Measurements from ENCODE around the gene CEP104. TPM values are rescaled to one million over a fixed set of nuclear protein-coding genes. Genes with fewer than 3 reads are reported as not detected.

CEP104 gene
- total and polyA plus RNA-seq, 8 donors, result 9.2 to 37.7 (median 23.7) TPM

DNA sequence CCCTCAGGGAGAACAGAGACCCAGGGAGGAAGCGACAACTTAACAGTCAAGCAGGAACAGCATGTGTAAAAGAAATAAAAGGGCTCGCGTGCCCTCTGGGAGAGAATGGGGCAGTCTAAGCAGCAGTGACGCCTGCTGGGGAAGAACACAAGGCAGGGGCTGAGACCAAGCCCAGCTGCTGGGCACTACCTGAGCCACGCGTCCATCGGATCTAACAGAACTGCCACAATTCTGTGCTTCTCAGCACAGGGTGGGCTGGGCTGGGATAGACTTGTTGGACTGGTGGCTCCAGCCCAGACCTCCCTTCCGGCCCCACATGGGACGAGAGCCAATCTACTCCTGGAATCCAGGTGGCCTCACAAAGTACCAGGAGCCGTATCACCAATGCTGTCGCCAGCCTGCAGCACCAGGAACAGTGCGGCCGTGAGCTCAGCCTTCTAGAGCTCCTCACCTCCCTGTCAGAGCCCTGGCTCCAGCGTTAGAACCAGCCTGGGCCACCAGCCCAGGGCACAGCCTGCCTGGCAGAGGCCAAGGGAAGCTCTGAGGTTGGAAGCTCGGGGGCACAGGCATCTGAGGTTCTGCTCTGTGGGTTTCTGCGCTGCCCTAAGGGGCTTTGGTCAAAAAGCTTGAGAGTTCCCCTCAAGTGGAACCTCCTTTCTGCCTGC, 68.1 kb downstream of the CEP104 start:
- no peak overlapping the region for H3K4me3 ChIP-seq
- peaks cover 0 to 31% (median 13%) of the 10 kb centered on the region in 3 donors for H3K36me3 ChIP-seq
- intact Hi-C loops (cut with DNase I), result no loop called here
- 79 to 81% methylated on average over 16 of the region's 16 CpGs for WGBS, 2 donors
- peaks cover 0 to 9% (median 7%) of the 10 kb centered on the region in 3 donors for H3K4me1 ChIP-seq
- H3K27ac ChIP-seq, result no peak overlapping the region
- no peak for ATAC-seq
- TF ChIP-seq, protein P1, sequence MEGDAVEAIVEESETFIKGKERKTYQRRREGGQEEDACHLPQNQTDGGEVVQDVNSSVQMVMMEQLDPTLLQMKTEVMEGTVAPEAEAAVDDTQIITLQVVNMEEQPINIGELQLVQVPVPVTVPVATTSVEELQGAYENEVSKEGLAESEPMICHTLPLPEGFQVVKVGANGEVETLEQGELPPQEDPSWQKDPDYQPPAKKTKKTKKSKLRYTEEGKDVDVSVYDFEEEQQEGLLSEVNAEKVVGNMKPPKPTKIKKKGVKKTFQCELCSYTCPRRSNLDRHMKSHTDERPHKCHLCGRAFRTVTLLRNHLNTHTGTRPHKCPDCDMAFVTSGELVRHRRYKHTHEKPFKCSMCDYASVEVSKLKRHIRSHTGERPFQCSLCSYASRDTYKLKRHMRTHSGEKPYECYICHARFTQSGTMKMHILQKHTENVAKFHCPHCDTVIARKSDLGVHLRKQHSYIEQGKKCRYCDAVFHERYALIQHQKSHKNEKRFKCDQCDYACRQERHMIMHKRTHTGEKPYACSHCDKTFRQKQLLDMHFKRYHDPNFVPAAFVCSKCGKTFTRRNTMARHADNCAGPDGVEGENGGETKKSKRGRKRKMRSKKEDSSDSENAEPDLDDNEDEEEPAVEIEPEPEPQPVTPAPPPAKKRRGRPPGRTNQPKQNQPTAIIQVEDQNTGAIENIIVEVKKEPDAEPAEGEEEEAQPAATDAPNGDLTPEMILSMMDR (IDR thresholded peaks at IDR 0.05), result no peak
- H3K9me3 ChIP-seq, result no peaks in the 10 kb centered on the region
- H3K27me3 ChIP-seq, result no peaks in the 10 kb centered on the region
- FAIRE-seq, result no peak
- peak in 2 of 6 donors; percentile 37 to 46 for DNase-seq

DNA sequence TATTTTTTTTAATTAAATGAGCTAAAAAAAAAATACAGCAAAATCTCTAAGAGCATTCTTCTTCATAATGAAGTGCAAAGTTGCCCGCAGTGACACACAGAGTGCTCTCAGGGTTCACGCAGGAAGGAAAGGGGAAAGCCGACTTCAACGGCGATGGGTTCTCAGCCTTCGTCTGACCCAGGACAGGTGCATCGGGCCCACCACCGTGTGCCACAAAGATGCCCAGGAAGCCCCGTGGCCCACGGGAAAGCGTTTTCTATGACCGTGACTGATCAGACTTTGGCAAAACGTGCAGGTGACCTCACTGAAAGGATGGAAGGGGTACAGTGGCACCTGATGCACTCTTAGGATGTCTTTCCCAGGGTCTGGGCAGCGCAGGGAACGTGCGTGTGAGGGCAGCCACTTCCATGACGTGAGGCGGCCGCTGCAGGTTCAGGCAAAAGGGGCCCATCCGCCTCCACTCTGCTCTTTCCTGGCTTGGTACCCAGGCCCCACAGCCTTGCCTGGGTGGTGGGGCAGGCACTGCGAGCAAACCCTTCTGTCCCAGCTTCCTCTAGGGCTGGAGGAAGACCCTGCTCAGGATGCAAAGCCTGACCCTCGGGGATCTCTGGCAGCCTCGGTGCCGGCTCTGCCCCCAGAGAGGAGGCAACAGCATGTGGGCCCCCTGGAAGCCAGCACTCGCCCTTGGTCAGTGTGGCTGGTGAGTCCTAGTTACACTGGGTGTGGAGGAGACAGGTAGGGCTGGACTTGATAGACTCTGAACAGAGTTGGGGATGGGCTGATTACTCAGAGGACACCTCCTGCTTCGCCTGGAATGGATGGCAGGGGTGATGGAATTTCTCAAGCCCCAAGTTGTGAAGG, 69.0 kb downstream of the CEP104 start:
- no peak overlapping the region for H3K27ac ChIP-seq
- H3K4me1 ChIP-seq, result no peaks in the 10 kb centered on the region
- DNase-seq, result peak in 2 of 6 donors; percentile 44 to 68
- H3K36me3 ChIP-seq, result peaks cover 0 to 41% (median 13%) of the 10 kb centered on the region in 3 donors
- H3K4me3 ChIP-seq, result no peak overlapping the region
- TF ChIP-seq, protein P1 (IDR thresholded peaks at IDR 0.05), result no peak
- no peaks in the 10 kb centered on the region for H3K9me3 ChIP-seq
- intact Hi-C loops (cut with DNase I), result no loop called here
- WGBS, 2 donors, result 87 to 93% methylated on average over 26 of the region's 26 CpGs
- H3K27me3 ChIP-seq, result no peaks in the 10 kb centered on the region
- ATAC-seq, result no peak
- no peak for FAIRE-seq

DNA sequence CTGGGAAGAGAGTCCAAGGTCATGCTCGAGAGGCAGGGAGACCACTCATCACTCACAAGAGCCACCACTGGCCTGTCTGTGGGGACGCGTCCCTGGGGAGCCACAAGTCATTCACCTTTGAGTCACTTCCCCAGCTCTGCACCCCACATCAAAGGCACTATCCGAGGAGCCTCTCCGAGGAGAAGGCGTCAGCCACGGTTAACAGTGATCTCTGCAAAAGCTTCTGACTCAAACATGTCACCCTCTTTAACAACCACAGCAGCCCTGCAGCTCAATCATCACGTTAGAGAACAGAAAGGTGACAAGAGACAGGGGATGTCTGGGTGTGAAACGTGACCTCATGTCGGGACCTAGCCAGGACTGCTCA, 69.7 kb downstream of the CEP104 start:
- TF ChIP-seq, protein P1 (IDR thresholded peaks at IDR 0.05), result no peak
- Histone ChIP-seq H3K36me3 (peaks cover 0 to 47% (median 17%) of the 10 kb centered on the region in 3 donors), H3K9me3 (no peaks in the 10 kb centered on the region), H3K4me1 (no peaks in the 10 kb centered on the region), H3K4me3 (no peak overlapping the region), H3K27ac (no peak overlapping the region), H3K27me3 (no peaks in the 10 kb centered on the region)
- intact Hi-C loops (cut with DNase I), result no loop called here
- 78 to 80% methylated on average over 10 of the region's 10 CpGs for WGBS, 2 donors
- no peak for FAIRE-seq
- DNase-seq, result peak in 2 of 6 donors; percentile 30 to 37
- ATAC-seq, result no peak

DNA sequence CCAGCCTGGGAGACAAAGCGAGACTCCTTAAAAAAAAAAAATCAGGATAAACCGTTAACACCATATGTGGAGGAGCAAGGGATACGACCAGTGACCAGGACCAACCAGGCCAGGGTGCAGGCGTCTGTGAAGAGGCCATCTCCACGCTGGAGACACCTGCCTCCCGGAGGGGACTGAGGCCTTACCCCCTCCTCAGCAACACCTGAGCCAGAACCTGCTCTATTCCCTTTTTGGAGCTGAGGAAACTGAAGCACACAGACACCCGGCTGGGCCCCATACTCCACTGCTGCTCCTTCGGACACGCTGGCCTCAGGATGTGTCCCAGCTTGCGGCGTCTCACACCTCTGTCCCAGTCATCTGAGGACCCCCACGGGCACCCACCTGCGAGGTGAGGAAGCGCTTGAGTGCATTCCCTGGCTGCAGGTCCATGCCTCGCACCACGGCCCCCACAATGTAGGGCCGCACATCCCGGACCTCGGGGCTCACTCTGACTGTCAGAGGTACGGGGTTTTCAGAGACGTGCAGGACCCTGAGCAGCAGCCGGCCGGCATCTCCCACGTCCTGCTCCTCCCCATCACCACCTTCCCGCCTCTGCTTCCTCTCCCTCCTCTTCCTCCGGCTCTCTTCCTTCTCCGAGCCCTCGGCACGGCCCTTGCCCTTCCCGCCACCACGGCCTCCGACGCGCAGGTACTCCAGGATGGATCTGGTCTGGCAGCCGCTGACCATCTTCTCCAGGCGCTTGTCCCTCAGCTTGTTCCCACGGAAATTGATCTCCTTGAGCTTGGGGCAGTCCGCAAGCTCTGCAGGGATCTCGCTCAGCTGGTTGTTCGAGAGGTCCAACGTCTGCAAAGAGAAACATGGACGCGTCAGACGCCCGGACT, 70.3 kb downstream of the CEP104 start:
- FAIRE-seq (no peak), DNase-seq (peak in 2 of 6 donors; percentile 35 to 61), ATAC-seq (no peak)
- H3K9me3 ChIP-seq, result no peaks in the 10 kb centered on the region
- peaks cover 0 to 53% (median 23%) of the 10 kb centered on the region in 3 donors for H3K36me3 ChIP-seq
- H3K4me1 ChIP-seq, result no peaks in the 10 kb centered on the region
- TF ChIP-seq, protein P1 (IDR thresholded peaks at IDR 0.05), result no peak
- no peaks in the 10 kb centered on the region for H3K27me3 ChIP-seq
- intact Hi-C loops (cut with DNase I), result no loop called here
- H3K27ac ChIP-seq, result no peak overlapping the region
- WGBS, 2 donors, result 89 to 91% methylated on average over 45 of the region's 45 CpGs
- H3K4me3 ChIP-seq, result no peak overlapping the region

Data from pancreas (tissue), 10 donors.